ENCODE measurements around the gene EDIL3.

DNA sequence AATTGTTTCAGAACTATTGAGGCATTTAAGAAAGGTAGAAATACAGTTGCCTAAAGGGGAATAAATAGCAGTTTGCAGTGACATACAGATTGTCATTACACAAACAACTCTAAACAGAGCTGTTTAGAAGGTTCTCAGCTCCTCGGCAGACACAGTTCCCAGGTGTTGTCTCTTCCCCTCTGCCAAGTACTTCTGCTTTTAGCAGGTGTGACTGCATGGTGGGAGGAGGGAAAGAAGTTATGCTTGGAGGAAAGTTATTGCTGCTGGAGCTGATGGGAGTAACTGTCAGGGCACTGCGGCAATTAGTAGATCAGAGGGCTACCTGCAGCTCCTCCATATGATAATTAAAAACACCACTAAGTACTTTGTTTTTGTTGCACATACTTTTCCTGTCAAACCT, 14.5 kb downstream of the EDIL3 start:
- TF ChIP-seq, protein P1, sequence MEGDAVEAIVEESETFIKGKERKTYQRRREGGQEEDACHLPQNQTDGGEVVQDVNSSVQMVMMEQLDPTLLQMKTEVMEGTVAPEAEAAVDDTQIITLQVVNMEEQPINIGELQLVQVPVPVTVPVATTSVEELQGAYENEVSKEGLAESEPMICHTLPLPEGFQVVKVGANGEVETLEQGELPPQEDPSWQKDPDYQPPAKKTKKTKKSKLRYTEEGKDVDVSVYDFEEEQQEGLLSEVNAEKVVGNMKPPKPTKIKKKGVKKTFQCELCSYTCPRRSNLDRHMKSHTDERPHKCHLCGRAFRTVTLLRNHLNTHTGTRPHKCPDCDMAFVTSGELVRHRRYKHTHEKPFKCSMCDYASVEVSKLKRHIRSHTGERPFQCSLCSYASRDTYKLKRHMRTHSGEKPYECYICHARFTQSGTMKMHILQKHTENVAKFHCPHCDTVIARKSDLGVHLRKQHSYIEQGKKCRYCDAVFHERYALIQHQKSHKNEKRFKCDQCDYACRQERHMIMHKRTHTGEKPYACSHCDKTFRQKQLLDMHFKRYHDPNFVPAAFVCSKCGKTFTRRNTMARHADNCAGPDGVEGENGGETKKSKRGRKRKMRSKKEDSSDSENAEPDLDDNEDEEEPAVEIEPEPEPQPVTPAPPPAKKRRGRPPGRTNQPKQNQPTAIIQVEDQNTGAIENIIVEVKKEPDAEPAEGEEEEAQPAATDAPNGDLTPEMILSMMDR (IDR thresholded peaks at IDR 0.05; ENCODE audit: extremely low read depth in 1 of 2, insufficient read depth in 1 of 2, low read depth in 1 of 2, low read length in 2 of 2), result no peak
- TF ChIP-seq MYC (IDR thresholded peaks at IDR 0.05; ENCODE audit: low read depth, low read length), result no peak
- TF ChIP-seq, protein P2, sequence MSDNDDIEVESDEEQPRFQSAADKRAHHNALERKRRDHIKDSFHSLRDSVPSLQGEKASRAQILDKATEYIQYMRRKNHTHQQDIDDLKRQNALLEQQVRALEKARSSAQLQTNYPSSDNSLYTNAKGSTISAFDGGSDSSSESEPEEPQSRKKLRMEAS (IDR thresholded peaks at IDR 0.05; ENCODE audit: insufficient read depth, insufficient read length), result no peak
- no peak for TF ChIP-seq POLR2A (IDR thresholded peaks at IDR 0.05; ENCODE audit: low read depth, low read length)
- no peak for TF ChIP-seq POLR2AphosphoS5 (IDR thresholded peaks at IDR 0.05; ENCODE audit: insufficient read depth, low read depth, low read length)
- no peak for TF ChIP-seq JUN (IDR thresholded peaks at IDR 0.05; ENCODE audit: borderline replicate concordance, insufficient read depth, insufficient read length, low read depth)
